Activated CD8-positive, alpha-beta T cell treated with anti-CD3 and anti-CD28 coated beads for 36 hours (primary cell): ENCODE measurements around the gene TFF3. TPM values are rescaled to one million over a fixed set of nuclear protein-coding genes. Genes with fewer than 3 reads are reported as not detected.

Source experiments
- ATAC-seq: fragments of 200-7000 bp; cut with Tn5 transposase; one replicate; pipeline ENCODE4 v1.10.0; 2021; ENCODE audit warnings: mild to moderate bottlenecking, moderate library complexity
- CTCF ChIA-PET: fragments of 350-600 bp; sonication (Branson Sonifier 250); formaldehyde crosslinking; loops from one replicate; lab custom pipeline; 2021; ENCODE audit warnings: antibody characterized with exemption; lab: Charles Lee
- POLR2A ChIA-PET: fragments of 350-600 bp; sonication (Branson Sonifier 250); formaldehyde crosslinking; loops from one replicate; lab custom pipeline; 2021; ENCODE audit warnings: antibody characterized with exemption; lab: Charles Lee
- DNase-seq: peaks from one replicate; pipeline ENCODE4 v3.0.0-alpha.2; 2020
- H3K27ac Mint-ChIP-seq: one replicate; pipeline ENCODE4 v1.8.0; 2021; ENCODE audit warnings: mild to moderate bottlenecking, mixed read lengths
- H3K27me3 Mint-ChIP-seq: one replicate; pipeline ENCODE4 v1.8.0; 2021; ENCODE audit warnings: mixed read lengths
- H3K36me3 Mint-ChIP-seq: one replicate; pipeline ENCODE4 v1.8.0; 2021; ENCODE audit warnings: low read depth, mixed read lengths
- H3K4me1 Mint-ChIP-seq: one replicate; pipeline ENCODE4 v1.8.0; 2021; ENCODE audit warnings: low read depth, mixed read lengths
- H3K4me3 Mint-ChIP-seq: one replicate; pipeline ENCODE4 v1.8.0; 2021; ENCODE audit warnings: mild to moderate bottlenecking, moderate library complexity, mixed read lengths
- H3K9me3 Mint-ChIP-seq: one replicate; pipeline ENCODE4 v1.8.0; 2021; ENCODE audit warnings: mixed read lengths
- CTCF ChIP-seq: fragments of 200-600 bp; IDR thresholded peaks from one replicate; pipeline ENCODE4 v1.8.0; 2022; ENCODE audit warnings: antibody characterized with exemption, mild to moderate bottlenecking
- intact Hi-C: fragments of 100-400 bp; cut with micrococcal nuclease; formaldehyde crosslinking; loops from one replicate; pipeline ENCODE4 v1.10.0; 2022
- total RNA-seq, 2 experiments: library from RNA; stranded (reverse); gene quantifications; one replicate each; pipeline ENCODE4 v1.2.3, GENCODE V29; 2021

The TFF3 gene
- total RNA-seq, 2 experiments from 2014 or later, result not detected

GRCh38 chr21:42348762-42349161 lies 33.6 kb upstream of the TFF3 start:
- Mint-ChIP-seq H3K9me3 (peaks cover under 1% of the 10 kb centered on the region), H3K4me3 (no peak overlapping the region), H3K27me3 (no peaks in the 10 kb centered on the region), H3K4me1 (no peaks in the 10 kb centered on the region), H3K36me3 (no peaks in the 10 kb centered on the region), H3K27ac (no peak overlapping the region)
- ChIA-PET POLR2A (no interaction called here), CTCF (interaction anchor here (0.9 to 1.2 kb wide), 3 partner anchors 12 to 102 kb away, joined by 3 to 9 read pairs (median 3); no protein-coding TSS in a partner anchor)
- ATAC-seq, result no peak
- no peak for TF ChIP-seq CTCF
- no peak for DNase-seq
- intact Hi-C loops, result no loop called here

- CTCF ChIA-PET, result interaction anchor here (2.0 kb wide), 1 partner anchor 10 kb away, joined by 11 read pairs; no protein-coding TSS in a partner anchor
- H3K4me1 Mint-ChIP-seq, result no peaks in the 10 kb centered on the region
These were observed 32.6 kb upstream of the TFF3 start for GRCh38 chr21:42347601-42348327.

GRCh38 chr21:42346866-42347600 lies 31.8 kb upstream of the TFF3 start:
- ChIA-PET POLR2A (no interaction called here), CTCF (interaction anchor here (0.6 to 2.0 kb wide), 2 partner anchors 9 to 50 kb away, joined by 3 to 11 read pairs; no protein-coding TSS in a partner anchor)
- H3K9me3 Mint-ChIP-seq, result no peaks in the 10 kb centered on the region
- intact Hi-C loops, result no loop called here
- no peak overlapping the region for H3K4me3 Mint-ChIP-seq
- H3K36me3 Mint-ChIP-seq, result no peaks in the 10 kb centered on the region
- no peaks in the 10 kb centered on the region for H3K27me3 Mint-ChIP-seq
- DNase-seq (no peak), ATAC-seq (no peak)
- no peaks in the 10 kb centered on the region for H3K4me1 Mint-ChIP-seq
- TF ChIP-seq CTCF, result no peak
- H3K27ac Mint-ChIP-seq, result no peak overlapping the region

More at GRCh38 chr21:42347601-42348327, 32.6 kb upstream of the TFF3 start:
- DNase-seq (no peak), ATAC-seq (no peak)
- no peak for TF ChIP-seq CTCF
- POLR2A ChIA-PET, result no interaction called here
- no peak overlapping the region for H3K4me3 Mint-ChIP-seq
- H3K9me3 Mint-ChIP-seq, result no peaks in the 10 kb centered on the region
- no peaks in the 10 kb centered on the region for H3K36me3 Mint-ChIP-seq
- H3K27ac Mint-ChIP-seq, result no peak overlapping the region
- intact Hi-C loops, result no loop called here
- no peaks in the 10 kb centered on the region for H3K27me3 Mint-ChIP-seq

- POLR2A ChIA-PET, result no interaction called here
- no peak for DNase-seq
- intact Hi-C loops, result no loop called here
- no peaks in the 10 kb centered on the region for H3K27me3 Mint-ChIP-seq
- no peaks in the 10 kb centered on the region for H3K9me3 Mint-ChIP-seq
- no peak overlapping the region for H3K27ac Mint-ChIP-seq
- H3K4me1 Mint-ChIP-seq, result no peaks in the 10 kb centered on the region
- no peak overlapping the region for H3K4me3 Mint-ChIP-seq
- no peak for ATAC-seq
- TF ChIP-seq CTCF, result no peak
- CTCF ChIA-PET, result interaction anchor here (0.6 to 2.0 kb wide), 2 partner anchors 9 to 49 kb away, joined by 3 to 11 read pairs; no protein-coding TSS in a partner anchor
- no peaks in the 10 kb centered on the region for H3K36me3 Mint-ChIP-seq
These were observed 31.2 kb upstream of the TFF3 start for GRCh38 chr21:42346441-42346840.

- Mint-ChIP-seq H3K27me3 (no peaks in the 10 kb centered on the region), H3K27ac (no peak overlapping the region), H3K9me3 (no peaks in the 10 kb centered on the region), H3K36me3 (no peaks in the 10 kb centered on the region), H3K4me3 (no peak overlapping the region), H3K4me1 (no peaks in the 10 kb centered on the region)
- ChIA-PET POLR2A (no interaction called here), CTCF (no interaction called here)
- ATAC-seq, result no peak
- no peak for TF ChIP-seq CTCF
- intact Hi-C loops, result no loop called here
- no peak for DNase-seq
These were observed 29.4 kb upstream of the TFF3 start for GRCh38 chr21:42344631-42345030.
